GM23248 (cell line): ENCODE measurements around the gene WFDC1.

ENCODE experiments used
- EZH2 ChIP-seq: fragments of 200-600 bp; sonication (generic); IDR thresholded peaks from 2 replicates; pipeline ENCODE4 v1.6.1; 2018; ENCODE audit warnings: antibody characterized with exemption, mild to moderate bottlenecking; ENCODE audit not compliant: insufficient read depth, poor library complexity, severe bottlenecking
- EZH2phosphoT487 ChIP-seq: fragments of 200-600 bp; sonication (generic); IDR thresholded peaks from 2 replicates; pipeline ENCODE4 v1.6.1; 2018; ENCODE audit warnings: antibody characterized with exemption, moderate library complexity, mild to moderate bottlenecking, low read depth; ENCODE audit not compliant: insufficient read depth

GRCh38 chr16:84347161-84347560 is 52.5 kb downstream of the WFDC1 start:
- TF ChIP-seq EZH2 = no peak
- no peak for TF ChIP-seq EZH2phosphoT487
